ENCODE results near the gene TENM4.
A peak's percentile ranks its signal among the peaks of the same experiment; 100 is the strongest.
"Not testable (repeated sequence)": the region's sequence is repeated elsewhere in the genome, so short reads cannot be mapped to it uniquely, and the experiment has no call there.

The TENM4 gene

DNA sequence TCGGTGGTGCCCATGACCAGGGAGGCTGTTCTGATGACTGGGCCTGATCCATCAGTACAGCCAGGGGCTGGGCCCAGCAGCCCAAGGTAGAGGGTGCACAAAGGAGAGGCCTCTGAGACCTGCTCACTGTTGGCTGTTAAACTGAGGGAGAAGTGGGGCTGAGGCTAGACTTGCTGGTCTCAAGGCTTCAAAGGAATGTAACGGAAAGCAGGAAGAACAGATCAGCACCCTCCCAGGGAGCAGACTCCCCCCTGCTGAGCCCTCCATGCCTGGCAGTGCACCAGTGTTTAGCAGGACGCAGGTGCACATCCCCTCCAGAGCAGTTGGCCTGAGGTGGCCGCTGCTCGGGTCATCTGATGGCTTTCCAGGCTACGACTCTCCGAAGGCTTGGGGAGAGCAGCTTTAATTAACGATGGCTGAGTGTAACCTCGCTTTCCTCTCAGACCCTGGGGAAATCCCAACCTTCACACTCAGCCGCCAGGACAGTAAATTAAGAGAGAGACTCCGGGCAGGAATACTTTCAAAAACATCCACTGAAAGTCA lies 610.5 kb downstream of the TENM4 start:
- Histone ChIP-seq H2BK5ac (ENCODE audit: low read length) (no peak overlapping the region), H3K4me3 (ENCODE audit: low read length in 2 of 2) (no peak overlapping the region), H3K23ac (ENCODE audit: low read depth, low read length, poor library complexity) (no peak overlapping the region), H2AK5ac (ENCODE audit: low read depth, low read length) (peak overlapping the region; percentile 8), H3K79me1 (ENCODE audit: low read depth, low read length) (no peaks in the 10 kb centered on the region), H4K91ac (ENCODE audit: low read depth, low read length, poor library complexity) (no peak overlapping the region), H3K4ac (ENCODE audit: low read length) (no peak overlapping the region), H3K36me3 (replicated peaks in 1 of 2; ENCODE audit: control insufficient read depth in 2 of 2, insufficient read depth in 2 of 2, low read length in 2 of 2) (no peaks in the 10 kb centered on the region), H2BK15ac (ENCODE audit: low read length) (no peak overlapping the region), H3K4me2 (ENCODE audit: insufficient read depth, low read length, poor library complexity, severe bottlenecking) (no peak overlapping the region), H3K27me3 (ENCODE audit: control insufficient read depth in 3 of 3, insufficient read depth in 3 of 3, low read depth in 1 of 3, low read length in 3 of 3) (no peaks in the 10 kb centered on the region), H3K4me1 (ENCODE audit: control insufficient read depth in 2 of 2, insufficient read depth in 1 of 2, low read depth in 1 of 2, low read length in 2 of 2) (peaks cover 4 to 7% of the 10 kb centered on the region in 2 donors), H4K8ac (ENCODE audit: low read depth, low read length) (no peak overlapping the region), H3K14ac (ENCODE audit: low read length) (peak overlapping the region; percentile 25), H3K9me3 (replicated peaks in 1 of 2; ENCODE audit: control insufficient read depth in 2 of 2, insufficient read depth in 1 of 2, low read depth in 1 of 2, low read length in 2 of 2) (no peaks in the 10 kb centered on the region), H2BK12ac (ENCODE audit: low read length) (no peak overlapping the region), H2BK120ac (ENCODE audit: low read depth, low read length) (no peak overlapping the region), H3K9ac (ENCODE audit: low read depth, low read length, poor library complexity) (no peak overlapping the region), H3K18ac (ENCODE audit: low read length) (peak overlapping the region; percentile 30), H2AFZ (ENCODE audit: low read length) (no peak overlapping the region), H3K27ac (replicated peaks; ENCODE audit: low read length) (no peak overlapping the region)
- DNase-seq (ENCODE audit: low spot score), result no peak
- WGBS, 2 donors (ENCODE audit: extremely low coverage in 2 of 2, insufficient read length in 2 of 2, insufficient replicate concordance in 1 of 2), result no CpG with 5 or more reads among the region's 11 CpGs

DNA sequence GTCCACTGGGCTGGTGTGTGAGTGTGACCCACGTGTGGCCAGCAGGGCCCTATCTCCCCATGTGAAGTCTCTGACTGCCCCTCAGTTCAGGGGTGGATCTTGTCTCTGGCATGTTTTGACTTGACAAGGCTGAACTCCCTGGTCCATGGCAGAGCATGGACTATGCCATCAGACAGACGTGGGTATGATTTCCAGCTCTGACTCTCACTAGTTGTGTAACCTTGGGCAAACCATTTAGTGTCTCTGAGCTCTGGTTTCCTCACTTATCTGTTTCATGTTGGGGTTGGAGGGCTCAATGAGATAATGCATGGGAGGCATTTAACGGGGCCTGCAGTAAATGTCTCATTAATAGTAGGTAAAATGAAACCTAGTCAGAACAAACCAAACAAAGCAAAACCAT lies 611.7 kb downstream of the TENM4 start:
- Histone ChIP-seq H2BK15ac (ENCODE audit: low read length) (no peak overlapping the region), H3K9me3 (replicated peaks in 1 of 2; ENCODE audit: control insufficient read depth in 2 of 2, insufficient read depth in 1 of 2, low read depth in 1 of 2, low read length in 2 of 2) (no peaks in the 10 kb centered on the region), H3K14ac (ENCODE audit: low read length) (no peak overlapping the region), H3K4ac (ENCODE audit: low read length) (no peak overlapping the region), H2AFZ (ENCODE audit: low read length) (no peak overlapping the region), H3K4me3 (ENCODE audit: low read length in 2 of 2) (no peak overlapping the region), H2BK5ac (ENCODE audit: low read length) (no peak overlapping the region), H3K9ac (ENCODE audit: low read depth, low read length, poor library complexity) (no peak overlapping the region), H3K18ac (ENCODE audit: low read length) (no peak overlapping the region), H3K36me3 (replicated peaks in 1 of 2; ENCODE audit: control insufficient read depth in 2 of 2, insufficient read depth in 2 of 2, low read length in 2 of 2) (no peaks in the 10 kb centered on the region), H3K23ac (ENCODE audit: low read depth, low read length, poor library complexity) (no peak overlapping the region), H3K4me2 (ENCODE audit: insufficient read depth, low read length, poor library complexity, severe bottlenecking) (no peak overlapping the region), H3K79me1 (ENCODE audit: low read depth, low read length) (no peaks in the 10 kb centered on the region), H2BK120ac (ENCODE audit: low read depth, low read length) (no peak overlapping the region), H3K4me1 (ENCODE audit: control insufficient read depth in 2 of 2, insufficient read depth in 1 of 2, low read depth in 1 of 2, low read length in 2 of 2) (peaks cover 8 to 9% of the 10 kb centered on the region in 2 donors), H2AK5ac (ENCODE audit: low read depth, low read length) (no peak overlapping the region), H3K27ac (replicated peaks; ENCODE audit: low read length) (no peak overlapping the region), H4K8ac (ENCODE audit: low read depth, low read length) (no peak overlapping the region), H3K27me3 (ENCODE audit: control insufficient read depth in 3 of 3, insufficient read depth in 3 of 3, low read depth in 1 of 3, low read length in 3 of 3) (no peaks in the 10 kb centered on the region), H2BK12ac (ENCODE audit: low read length) (no peak overlapping the region), H4K91ac (ENCODE audit: low read depth, low read length, poor library complexity) (no peak overlapping the region)
- WGBS, 2 donors (ENCODE audit: extremely low coverage in 2 of 2, insufficient read length in 2 of 2, insufficient replicate concordance in 1 of 2), result no CpG with 5 or more reads among the region's 3 CpGs
- no peak for DNase-seq (ENCODE audit: low spot score)

DNA sequence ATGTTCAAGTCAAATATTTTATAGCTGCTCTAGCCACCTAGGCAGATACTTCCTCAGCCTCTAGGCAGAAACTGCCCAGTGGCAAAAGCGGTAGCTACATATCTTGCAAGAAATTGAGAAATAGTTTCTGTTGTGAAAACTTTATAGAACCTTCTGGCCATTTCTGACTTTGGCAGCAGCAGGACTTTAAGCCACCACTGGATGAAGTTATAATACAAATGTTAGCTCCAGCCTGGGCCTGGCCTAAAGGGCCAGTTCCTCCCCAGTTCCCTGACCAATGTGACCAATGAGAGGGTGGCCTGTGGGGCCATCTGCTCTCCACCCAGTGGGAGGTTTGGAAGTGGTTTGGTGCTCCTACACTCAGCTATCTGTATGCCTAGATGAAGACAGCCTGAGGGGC lies 612.2 kb downstream of the TENM4 start:
- WGBS, 2 donors (ENCODE audit: extremely low coverage in 2 of 2, insufficient read length in 2 of 2, insufficient replicate concordance in 1 of 2), result no CpG with 5 or more reads among the region's 1 CpG
- no peak overlapping the region for H3K4ac ChIP-seq (ENCODE audit: low read length)
- no peaks in the 10 kb centered on the region for H3K79me1 ChIP-seq (ENCODE audit: low read depth, low read length)
- H3K14ac ChIP-seq (ENCODE audit: low read length), result no peak overlapping the region
- no peak overlapping the region for H2BK12ac ChIP-seq (ENCODE audit: low read length)
- no peak overlapping the region for H3K18ac ChIP-seq (ENCODE audit: low read length)
- H2AK5ac ChIP-seq (ENCODE audit: low read depth, low read length), result no peak overlapping the region
- no peaks in the 10 kb centered on the region for H3K27me3 ChIP-seq (ENCODE audit: control insufficient read depth in 3 of 3, insufficient read depth in 3 of 3, low read depth in 1 of 3, low read length in 3 of 3)
- H3K23ac ChIP-seq (ENCODE audit: low read depth, low read length, poor library complexity), result no peak overlapping the region
- DNase-seq (ENCODE audit: low spot score), result no peak
- H3K4me3 ChIP-seq (ENCODE audit: low read length in 2 of 2), result no peak overlapping the region
- H3K4me1 ChIP-seq (ENCODE audit: control insufficient read depth in 2 of 2, insufficient read depth in 1 of 2, low read depth in 1 of 2, low read length in 2 of 2), result peaks cover 8 to 9% of the 10 kb centered on the region in 2 donors
- H4K91ac ChIP-seq (ENCODE audit: low read depth, low read length, poor library complexity), result no peak overlapping the region
- H4K8ac ChIP-seq (ENCODE audit: low read depth, low read length), result no peak overlapping the region
- no peak overlapping the region for H3K27ac ChIP-seq (replicated peaks; ENCODE audit: low read length)
- no peak overlapping the region for H2BK15ac ChIP-seq (ENCODE audit: low read length)
- no peak overlapping the region for H3K9ac ChIP-seq (ENCODE audit: low read depth, low read length, poor library complexity)
- H3K9me3 ChIP-seq (replicated peaks in 1 of 2; ENCODE audit: control insufficient read depth in 2 of 2, insufficient read depth in 1 of 2, low read depth in 1 of 2, low read length in 2 of 2), result no peaks in the 10 kb centered on the region
- no peaks in the 10 kb centered on the region for H3K36me3 ChIP-seq (replicated peaks in 1 of 2; ENCODE audit: control insufficient read depth in 2 of 2, insufficient read depth in 2 of 2, low read length in 2 of 2)
- no peak overlapping the region for H2BK120ac ChIP-seq (ENCODE audit: low read depth, low read length)
- H2AFZ ChIP-seq (ENCODE audit: low read length), result no peak overlapping the region
- no peak overlapping the region for H3K4me2 ChIP-seq (ENCODE audit: insufficient read depth, low read length, poor library complexity, severe bottlenecking)
- no peak overlapping the region for H2BK5ac ChIP-seq (ENCODE audit: low read length)

DNA sequence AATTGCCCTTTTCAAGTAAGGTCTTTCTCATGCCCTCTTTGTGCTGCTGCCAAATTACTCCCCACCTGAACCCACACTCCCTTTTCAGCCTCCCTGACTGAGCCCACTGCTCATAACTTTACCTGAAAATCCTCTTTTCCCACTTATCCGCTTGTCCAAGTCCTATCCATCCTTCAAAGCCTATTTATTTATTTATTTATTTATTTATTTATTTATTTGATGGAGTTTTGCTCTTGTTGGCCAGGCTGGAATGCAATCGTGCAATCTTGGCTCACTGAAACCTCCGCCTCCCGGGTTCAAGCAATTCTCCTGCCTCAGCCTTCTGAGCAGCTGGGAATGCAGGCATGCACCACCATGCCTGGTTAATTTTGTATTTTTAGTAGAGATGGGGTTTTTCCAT lies 613.5 kb downstream of the TENM4 start:
- not testable (repeated sequence) for H4K8ac ChIP-seq (ENCODE audit: low read depth, low read length); H3K4me1 ChIP-seq (ENCODE audit: control insufficient read depth in 2 of 2, insufficient read depth in 1 of 2, low read depth in 1 of 2, low read length in 2 of 2); H2AFZ ChIP-seq (ENCODE audit: low read length); H2BK15ac ChIP-seq (ENCODE audit: low read length); H3K4me3 ChIP-seq (ENCODE audit: low read length in 2 of 2); H2AK5ac ChIP-seq (ENCODE audit: low read depth, low read length); H3K14ac ChIP-seq (ENCODE audit: low read length); H2BK12ac ChIP-seq (ENCODE audit: low read length); H3K79me1 ChIP-seq (ENCODE audit: low read depth, low read length); H3K27ac ChIP-seq (replicated peaks; ENCODE audit: low read length); H3K23ac ChIP-seq (ENCODE audit: low read depth, low read length, poor library complexity); H3K9ac ChIP-seq (ENCODE audit: low read depth, low read length, poor library complexity); H3K27me3 ChIP-seq (ENCODE audit: control insufficient read depth in 3 of 3, insufficient read depth in 3 of 3, low read depth in 1 of 3, low read length in 3 of 3); H3K18ac ChIP-seq (ENCODE audit: low read length); H4K91ac ChIP-seq (ENCODE audit: low read depth, low read length, poor library complexity); H3K9me3 ChIP-seq (replicated peaks in 1 of 2; ENCODE audit: control insufficient read depth in 2 of 2, insufficient read depth in 1 of 2, low read depth in 1 of 2, low read length in 2 of 2); H2BK5ac ChIP-seq (ENCODE audit: low read length); H3K4ac ChIP-seq (ENCODE audit: low read length); H3K36me3 ChIP-seq (replicated peaks in 1 of 2; ENCODE audit: control insufficient read depth in 2 of 2, insufficient read depth in 2 of 2, low read length in 2 of 2); H3K4me2 ChIP-seq (ENCODE audit: insufficient read depth, low read length, poor library complexity, severe bottlenecking); H2BK120ac ChIP-seq (ENCODE audit: low read depth, low read length); DNase-seq (ENCODE audit: low spot score)
- no CpG with 5 or more reads among the region's 4 CpGs for WGBS, 2 donors (ENCODE audit: extremely low coverage in 2 of 2, insufficient read length in 2 of 2, insufficient replicate concordance in 1 of 2)
